Nephron (organoid): ENCODE results near the gene MVD.
A peak's percentile ranks its signal among the peaks of the same experiment; 100 is the strongest.

Experiments used
- H3K27ac Mint-ChIP-seq, 3 experiments: 2 replicates each; pipeline ENCODE4 v1.8.0; 2020; ENCODE audit warnings: mixed read lengths in 3 of 3, mild to moderate bottlenecking in 2 of 3, moderate library complexity in 1 of 3
- H3K27me3 Mint-ChIP-seq: 2 replicates; pipeline ENCODE4 v1.8.0; 2021; ENCODE audit warnings: low read depth, mild to moderate bottlenecking, moderate library complexity, mixed read lengths
- H3K36me3 Mint-ChIP-seq: 2 replicates; pipeline ENCODE4 v1.8.0; 2020; ENCODE audit warnings: low read depth, mixed read lengths
- H3K4me1 Mint-ChIP-seq: 2 replicates; pipeline ENCODE4 v1.8.0; 2020; ENCODE audit warnings: mixed read lengths
- H3K4me3 Mint-ChIP-seq, 3 experiments: 2 replicates each; pipeline ENCODE4 v1.8.0; 2020; ENCODE audit warnings: mild to moderate bottlenecking in 3 of 3, mixed read lengths in 3 of 3, moderate library complexity in 2 of 3
- H3K9me3 Mint-ChIP-seq: 2 replicates; pipeline ENCODE4 v1.8.0; 2020; ENCODE audit warnings: mixed read lengths
- CTCF ChIP-seq, 3 experiments: fragments of 200-600 bp; sonication (generic); IDR thresholded peaks; one replicate each; pipeline ENCODE4 v1.5.0; 2021; ENCODE audit warnings: antibody characterized with exemption in 3 of 3; ENCODE audit not compliant: unreplicated experiment in 3 of 3

Gene MVD

DNA sequence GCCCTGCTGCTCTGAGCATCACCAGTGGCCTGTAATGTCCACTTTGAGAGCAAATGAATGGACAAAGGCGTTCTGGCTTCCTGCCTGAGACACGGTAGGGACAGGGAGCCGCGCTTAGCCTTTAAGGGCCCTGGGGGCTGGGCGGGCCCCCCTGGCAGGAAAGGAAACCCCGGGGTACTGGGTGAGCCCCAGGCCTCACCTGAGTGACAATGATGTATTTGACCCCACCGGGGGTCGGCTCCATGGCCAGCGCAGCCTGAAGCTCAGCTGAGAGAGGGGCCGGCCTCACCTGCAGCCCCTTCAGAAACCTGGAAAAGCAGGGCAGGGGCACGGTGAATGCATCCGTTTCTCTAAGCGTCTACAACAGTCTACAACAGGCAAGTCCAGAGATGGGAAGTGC lies 9.8 kb downstream of the MVD start:
- no peaks in the 10 kb centered on the region for H3K9me3 Mint-ChIP-seq
- H3K27me3 Mint-ChIP-seq = no peaks in the 10 kb centered on the region
- peaks cover 6% of the 10 kb centered on the region for H3K4me1 Mint-ChIP-seq
- H3K27ac Mint-ChIP-seq = no peak overlapping the region
- H3K4me3 Mint-ChIP-seq = peak overlapping the region in 1 of 3 experiments; percentile 3
- no peak for TF ChIP-seq CTCF (IDR thresholded peaks at IDR 0.05; ENCODE audit: unreplicated experiment in 3 of 3)
- peaks cover 11% of the 10 kb centered on the region for H3K36me3 Mint-ChIP-seq

GRCh38 chr16:88652762-88653063 lies 10.2 kb downstream of the MVD start:
- Mint-ChIP-seq H3K9me3 (no peaks in the 10 kb centered on the region), H3K27me3 (no peaks in the 10 kb centered on the region), H3K36me3 (peaks cover 11% of the 10 kb centered on the region), H3K27ac (no peak overlapping the region), H3K4me1 (peaks cover 6% of the 10 kb centered on the region), H3K4me3 (no peak overlapping the region)
- no peak for TF ChIP-seq CTCF (IDR thresholded peaks at IDR 0.05; ENCODE audit: unreplicated experiment in 3 of 3)

- H3K27ac Mint-ChIP-seq = no peak overlapping the region
- H3K27me3 Mint-ChIP-seq = no peaks in the 10 kb centered on the region
- H3K4me1 Mint-ChIP-seq = peaks cover 6% of the 10 kb centered on the region
- no peak for TF ChIP-seq CTCF (IDR thresholded peaks at IDR 0.05; ENCODE audit: unreplicated experiment in 3 of 3)
- peaks cover 11% of the 10 kb centered on the region for H3K36me3 Mint-ChIP-seq
- H3K4me3 Mint-ChIP-seq = peak overlapping the region in 1 of 3 experiments; percentile 27
- no peaks in the 10 kb centered on the region for H3K9me3 Mint-ChIP-seq
Observed at GRCh38 chr16:88651989-88652761, 10.7 kb downstream of the MVD start.

DNA sequence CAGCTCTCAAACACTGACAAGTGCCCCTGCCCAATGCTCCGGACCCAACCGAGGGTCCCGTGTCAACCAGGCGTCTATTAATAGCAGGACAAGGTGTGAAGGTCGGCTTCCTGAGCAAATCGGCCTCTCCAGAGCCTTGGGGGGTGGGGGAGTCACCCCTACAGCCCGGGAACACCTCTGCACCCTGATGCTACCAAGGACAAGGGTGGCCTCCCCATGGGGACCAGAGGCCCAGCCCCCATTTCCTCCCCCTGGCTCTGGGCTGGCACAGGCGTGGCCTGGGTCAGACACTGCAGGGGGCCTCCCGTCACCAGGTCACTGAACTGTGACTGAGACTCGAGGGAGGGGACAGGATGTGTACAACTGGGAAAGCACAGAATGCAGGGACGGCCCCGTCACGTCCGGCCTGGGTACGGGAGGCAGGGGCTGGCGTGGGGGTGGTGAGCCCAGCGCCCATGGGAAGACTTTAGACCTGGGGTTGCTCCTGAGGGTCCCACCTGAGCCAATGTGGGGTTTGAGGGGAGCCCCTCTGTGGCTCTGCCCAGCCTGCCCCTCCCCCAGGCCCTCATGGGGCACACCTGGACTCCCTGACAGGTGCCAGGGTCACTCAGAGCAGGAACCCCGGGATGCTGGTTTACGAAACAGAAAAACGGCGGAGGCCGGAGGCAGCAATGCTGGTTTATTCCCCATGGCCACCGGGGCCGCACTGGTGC lies 11.5 kb downstream of the MVD start:
- H3K4me1 Mint-ChIP-seq = peaks cover 6% of the 10 kb centered on the region
- H3K36me3 Mint-ChIP-seq = peaks cover 11% of the 10 kb centered on the region
- H3K27ac Mint-ChIP-seq = peak overlapping the region in 1 of 3 experiments; percentile 70
- TF ChIP-seq CTCF (IDR thresholded peaks at IDR 0.05; ENCODE audit: unreplicated experiment in 3 of 3) = no peak
- no peaks in the 10 kb centered on the region for H3K9me3 Mint-ChIP-seq
- no peaks in the 10 kb centered on the region for H3K27me3 Mint-ChIP-seq
- H3K4me3 Mint-ChIP-seq = peak overlapping the region; percentile 76 to 85 (median 80)

GRCh38 chr16:88650749-88651275 lies 12.1 kb downstream of the MVD start, which contains the start of gene CYBA:
TSS of gene CYBA (minus strand) at chr16:88651053. CDS start at chr16:88651013, 40 bp downstream.
- Mint-ChIP-seq H3K36me3 (peaks cover 11% of the 10 kb centered on the region), H3K27ac (peak within 1 kb of the TSS in 1 of 3 experiments; percentile 76), H3K4me1 (peaks cover 6% of the 10 kb centered on the region), H3K4me3 (peak within 1 kb of the TSS; percentile 84 to 89 (median 85)), H3K9me3 (no peaks in the 10 kb centered on the region), H3K27me3 (no peaks in the 10 kb centered on the region)
- TF ChIP-seq CTCF (IDR thresholded peaks at IDR 0.05; ENCODE audit: unreplicated experiment in 3 of 3) = no peak
